Measurements from ENCODE around the gene HOMER2.
"Not testable (repeated sequence)": the region's sequence is repeated elsewhere in the genome, so short reads cannot be mapped to it uniquely, and the experiment has no call there.

HOMER2 gene

GRCh38 chr15:82922737-82923136, 29.8 kb downstream of the HOMER2 start:
- no peak for DNase-seq

- DNase-seq: no peak
These were observed 30.6 kb downstream of the HOMER2 start for GRCh38 chr15:82921939-82922338.

GRCh38 chr15:82921242-82921641, 31.3 kb downstream of the HOMER2 start:
- DNase-seq: no peak

GRCh38 chr15:82919231-82919886, 33.2 kb downstream of the HOMER2 start:
- no peak for DNase-seq

GRCh38 chr15:82918607-82919230, 33.8 kb downstream of the HOMER2 start:
- DNase-seq: no peak

- no peak for DNase-seq
These were observed 34.4 kb downstream of the HOMER2 start for GRCh38 chr15:82918162-82918561.

GRCh38 chr15:82917249-82917648, 35.3 kb downstream of the HOMER2 start:
- DNase-seq: no peak

GRCh38 chr15:82916161-82916952, 36.2 kb downstream of the HOMER2 start:
- DNase-seq: no peak

GRCh38 chr15:82914396-82914795, 38.1 kb downstream of the HOMER2 start:
- DNase-seq: no peak

GRCh38 chr15:82911458-82911857, 41.1 kb downstream of the HOMER2 start:
- DNase-seq: no peak

GRCh38 chr15:82910721-82911120, 41.8 kb downstream of the HOMER2 start:
- DNase-seq: no peak

- DNase-seq: no peak
These were observed 43.3 kb downstream of the HOMER2 start for GRCh38 chr15:82909080-82909815.

- DNase-seq: no peak
These were observed 45.2 kb downstream of the HOMER2 start for GRCh38 chr15:82907350-82907749.

- no peak for DNase-seq
These were observed 47.9 kb downstream of the HOMER2 start for GRCh38 chr15:82904574-82904973.

GRCh38 chr15:82903511-82903910, 49.0 kb downstream of the HOMER2 start:
- no peak for DNase-seq

- DNase-seq: no peak
These were observed 51.3 kb downstream of the HOMER2 start for GRCh38 chr15:82901114-82901805.

- no peak for DNase-seq
These were observed 51.9 kb downstream of the HOMER2 start for GRCh38 chr15:82900511-82901060.

GRCh38 chr15:82898961-82899360, 53.6 kb downstream of the HOMER2 start:
- no peak for DNase-seq

- DNase-seq: no peak
These were observed 56.5 kb downstream of the HOMER2 start for GRCh38 chr15:82895983-82896382.

- DNase-seq: no peak
These were observed 57.5 kb downstream of the HOMER2 start for GRCh38 chr15:82894971-82895520.

- DNase-seq: not testable (repeated sequence)
These were observed 59.0 kb downstream of the HOMER2 start for GRCh38 chr15:82893473-82893872.

GRCh38 chr15:82892573-82892972, 59.9 kb downstream of the HOMER2 start:
- DNase-seq: no peak

Measured in GF-D8 (cell line).